ENCODE data around the gene RPA1.

DNA sequence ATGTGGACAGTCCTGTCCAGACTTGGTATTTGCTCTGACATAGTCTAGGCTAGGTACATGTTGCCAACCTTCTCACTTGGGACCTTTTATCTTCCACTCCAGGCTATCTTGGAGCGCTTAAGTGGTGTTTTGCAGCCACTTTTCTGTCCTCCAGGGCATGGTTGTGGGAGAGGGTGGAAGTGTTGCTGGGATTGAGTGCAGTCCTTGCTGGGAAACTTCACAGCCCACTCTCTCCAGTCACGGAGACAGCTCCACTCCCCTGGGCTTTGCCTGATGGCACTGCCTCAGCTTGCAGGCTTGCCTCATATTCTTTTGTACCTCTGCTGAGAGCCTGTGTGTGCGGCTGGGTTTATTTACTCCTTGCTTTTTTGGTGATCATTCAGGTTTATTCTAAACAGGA, 17.4 kb downstream of the RPA1 start:
- TF ChIP-seq, protein P1, sequence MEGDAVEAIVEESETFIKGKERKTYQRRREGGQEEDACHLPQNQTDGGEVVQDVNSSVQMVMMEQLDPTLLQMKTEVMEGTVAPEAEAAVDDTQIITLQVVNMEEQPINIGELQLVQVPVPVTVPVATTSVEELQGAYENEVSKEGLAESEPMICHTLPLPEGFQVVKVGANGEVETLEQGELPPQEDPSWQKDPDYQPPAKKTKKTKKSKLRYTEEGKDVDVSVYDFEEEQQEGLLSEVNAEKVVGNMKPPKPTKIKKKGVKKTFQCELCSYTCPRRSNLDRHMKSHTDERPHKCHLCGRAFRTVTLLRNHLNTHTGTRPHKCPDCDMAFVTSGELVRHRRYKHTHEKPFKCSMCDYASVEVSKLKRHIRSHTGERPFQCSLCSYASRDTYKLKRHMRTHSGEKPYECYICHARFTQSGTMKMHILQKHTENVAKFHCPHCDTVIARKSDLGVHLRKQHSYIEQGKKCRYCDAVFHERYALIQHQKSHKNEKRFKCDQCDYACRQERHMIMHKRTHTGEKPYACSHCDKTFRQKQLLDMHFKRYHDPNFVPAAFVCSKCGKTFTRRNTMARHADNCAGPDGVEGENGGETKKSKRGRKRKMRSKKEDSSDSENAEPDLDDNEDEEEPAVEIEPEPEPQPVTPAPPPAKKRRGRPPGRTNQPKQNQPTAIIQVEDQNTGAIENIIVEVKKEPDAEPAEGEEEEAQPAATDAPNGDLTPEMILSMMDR (IDR thresholded peaks at IDR 0.05): no peak
- no peak for TF ChIP-seq POLR2A (IDR thresholded peaks at IDR 0.05)
